Adrenal gland (tissue), 12 donors: ENCODE results near the gene LDLRAD2. TPM values are rescaled to one million over a fixed set of nuclear protein-coding genes. Genes with fewer than 3 reads are reported as not detected.
A peak's percentile ranks its signal among the peaks of the same experiment; 100 is the strongest.
"Not testable (repeated sequence)": the region's sequence is repeated elsewhere in the genome, so short reads cannot be mapped to it uniquely, and the experiment has no call there.

Source experiments
- DNase-seq, 7 donors: peaks; one replicate each; pipeline ENCODE4 v3.0.0-alpha.2; 2019 to 2020
- H3K27ac ChIP-seq, 5 donors: fragments of 200-600 bp; sonication (generic) in 4 of 5; 1 replicate in 3 of 5; 2 replicates in 2 of 5; pipeline versions ENCODE4 v1.5.1 to v1.8.0; 2016 to 2020; ENCODE audit warnings: mild to moderate bottlenecking in 1 of 5
- H3K27me3 ChIP-seq: fragments of 200-600 bp; 2 replicates; pipeline ENCODE4 v1.8.0; 2021
- H3K36me3 ChIP-seq, 2 donors: fragments of 200-600 bp; replicated peaks in 1 of 2; 1 replicate in 1 of 2; 2 replicates in 1 of 2; pipeline versions ENCODE4 v1.5.1 to v1.8.0; 2018 to 2022
- H3K4me1 ChIP-seq, 2 donors: fragments of 200-600 bp; replicated peaks in 1 of 2; 1 replicate in 1 of 2; 2 replicates in 1 of 2; pipeline versions ENCODE4 v1.5.1 to v1.8.0; 2018 to 2021
- H3K4me3 ChIP-seq, 4 donors: fragments of 200-600 bp; sonication (generic) in 3 of 4; one replicate each; pipeline ENCODE4 v1.5.1; 2016 to 2018
- H3K9me3 ChIP-seq, 3 donors: fragments of 200-600 bp; sonication (generic) in 1 of 3; replicated peaks in 1 of 3; 1 replicate in 2 of 3; 2 replicates in 1 of 3; pipeline versions ENCODE4 v1.5.1 to v1.8.0; 2016 to 2021
- CTCF ChIP-seq, 6 experiments: fragments of 450-650 bp in 4 of 6; fragments of 200-600 bp in 2 of 6; sonication (generic) in 1 of 6; IDR thresholded peaks; 1 replicate in 5 of 6; 2 replicates in 1 of 6; pipeline versions ENCODE4 v1.5.1 to v1.8.0; 2016 to 2021; ENCODE audit warnings: antibody characterized with exemption in 6 of 6, mild to moderate bottlenecking in 2 of 6, moderate library complexity in 1 of 6
- POLR2A ChIP-seq, 2 donors: fragments of 450-650 bp; IDR thresholded peaks; one replicate each; pipeline ENCODE4 v1.6.1; 2017; ENCODE audit warnings: antibody characterized with exemption in 2 of 2, mild to moderate bottlenecking in 2 of 2, moderate library complexity in 1 of 2
- WGBS, 4 donors: extraction: QIAGEN DNeasy Blood & Tissue Kit in 2 of 4; methylation state at CpG; one replicate each; pipeline versions ENCODE4 v1.1.5 to v1.1.7; 2013 to 2017; 5-methylcytosine and 5-hydroxymethylcytosine counted together
- intact Hi-C, 2 donors: fragments of 100-400 bp; cut with DNase I; formaldehyde crosslinking; loops; one replicate each; pipeline versions ENCODE4 v1.14.1 to v1.15.0; 2022 to 2023
- polyA plus RNA-seq, 3 donors: library from polyadenylated mRNA; stranded (reverse); fragments of 200-250 nt in 2 of 3; fragments of 350-450 nt in 1 of 3; fragmentation: Illumina TruSeq in 1 of 3; extraction: RNeasy Lipid Tissue Mini Kit (QIAGEN cat#74804) in 1 of 3; gene quantifications; one replicate each; pipeline ENCODE4 v1.2.3, GENCODE V29; 2013 to 2014
- total RNA-seq, 9 donors: library from RNA; depleted of rRNA in 4 of 9; stranded (reverse); fragments of >200 nt in 4 of 9; fragments of 120-200 nt in 1 of 9; fragmentation: NEBNext Ultra II Directional in 1 of 9; extraction: Animal tissue kit (Norgen Biotek cat#: 25700) in 1 of 9; gene quantifications; one replicate each; pipeline versions ENCODE4 v1.1.0 to v1.2.4, GENCODE V29; 2013 to 2023
- donor health status: healthy with polysubstance abuse.
- donor health status: Bipolar disorder and iron deficiency.
- donor health status: DM: yes; HTN: yes; CAD: no.
- donor health status: DM: no; HTN: no; CAD: no.
- donor health status: DM: no; HTN: no; CAD: no.
- donor health status: DM: yes; HTN: yes; CAD: no.

Gene LDLRAD2
- total and polyA plus RNA-seq, 12 donors = 0.16 to 9.4 (median 1.1) TPM; not detected in 1

- DNase-seq = peak in 1 of 7 donors; percentile 0
- peaks cover 0 to 30% of the 10 kb centered on the region in 2 donors for H3K4me1 ChIP-seq
- intact Hi-C loops = no loop called here
- H3K9me3 ChIP-seq = no peaks in the 10 kb centered on the region
- no peak overlapping the region for H3K4me3 ChIP-seq
- H3K36me3 ChIP-seq = no peaks in the 10 kb centered on the region
- H3K27me3 ChIP-seq = no peaks in the 10 kb centered on the region
- peak overlapping the region in 1 of 5 donors; percentile 7 for H3K27ac ChIP-seq
- WGBS, 4 donors = 52 to 68% (median 59%) methylated on average over 3 of the region's 3 CpGs
- TF ChIP-seq POLR2A (IDR thresholded peaks at IDR 0.05) = no peak
- no peak for TF ChIP-seq CTCF (IDR thresholded peaks at IDR 0.05)
Observed at GRCh38 chr1:21773585-21773984, 38.5 kb upstream of the LDLRAD2 start.

- H3K4me1 ChIP-seq = peaks cover under 1 to 33% of the 10 kb centered on the region in 2 donors
- no peaks in the 10 kb centered on the region for H3K27me3 ChIP-seq
- no peak overlapping the region for H3K4me3 ChIP-seq
- WGBS, 4 donors = 93 to 97% (median 95%) methylated on average over 13 to 15 of the region's 15 CpGs
- no peaks in the 10 kb centered on the region for H3K9me3 ChIP-seq
- TF ChIP-seq POLR2A (IDR thresholded peaks at IDR 0.05) (no peak), CTCF (IDR thresholded peaks at IDR 0.05) (no peak)
- H3K36me3 ChIP-seq = no peaks in the 10 kb centered on the region
- DNase-seq = no peak
- H3K27ac ChIP-seq = peak overlapping the region in 2 of 5 donors; percentile 1 to 15
- intact Hi-C loops = no loop called here
Observed at GRCh38 chr1:21774835-21775549, 37.1 kb upstream of the LDLRAD2 start.

- no peaks in the 10 kb centered on the region for H3K27me3 ChIP-seq
- H3K4me3 ChIP-seq = no peak overlapping the region
- TF ChIP-seq CTCF (IDR thresholded peaks at IDR 0.05) = no peak
- no peak for TF ChIP-seq POLR2A (IDR thresholded peaks at IDR 0.05)
- peaks cover 6 to 37% of the 10 kb centered on the region in 2 donors for H3K4me1 ChIP-seq
- no peak for DNase-seq
- H3K36me3 ChIP-seq = no peaks in the 10 kb centered on the region
- H3K27ac ChIP-seq = peak overlapping the region in 2 of 5 donors; percentile 1 to 32
- 54 to 63% (median 58%) methylated on average over 2 of the region's 2 CpGs for WGBS, 4 donors
- intact Hi-C loops = no loop called here
- no peaks in the 10 kb centered on the region for H3K9me3 ChIP-seq
Observed at GRCh38 chr1:21775550-21775914, 36.5 kb upstream of the LDLRAD2 start.

- Histone ChIP-seq H3K9me3 (no peaks in the 10 kb centered on the region), H3K36me3 (no peaks in the 10 kb centered on the region), H3K27ac (peak overlapping the region in 1 of 5 donors; percentile 32), H3K4me3 (no peak overlapping the region), H3K4me1 (peaks cover 9 to 42% of the 10 kb centered on the region in 2 donors), H3K27me3 (no peaks in the 10 kb centered on the region)
- TF ChIP-seq POLR2A (IDR thresholded peaks at IDR 0.05) (no peak), CTCF (IDR thresholded peaks at IDR 0.05) (no peak)
- intact Hi-C loops = no loop called here
- no peak for DNase-seq
Observed at GRCh38 chr1:21775985-21776562, 36.0 kb upstream of the LDLRAD2 start.

GRCh38 chr1:21776925-21777324, 35.1 kb upstream of the LDLRAD2 start:
- H3K27me3 ChIP-seq, H3K9me3 ChIP-seq, H3K27ac ChIP-seq, H3K4me3 ChIP-seq, H3K36me3 ChIP-seq, DNase-seq, intact Hi-C loops: not testable (repeated sequence)
- 65 to 84% (median 74%) methylated on average over 5 of the region's 5 CpGs for WGBS, 4 donors
- H3K4me1 ChIP-seq = peaks cover 9 to 45% of the 10 kb centered on the region in 2 donors
